Measurements from ENCODE around the gene C5orf47. TPM values are rescaled to one million over a fixed set of nuclear protein-coding genes. Genes with fewer than 3 reads are reported as not detected.

Gene C5orf47
- total RNA-seq, 1 donor from 2014 or later = not detected

GRCh38 chr5:173945160-173945559 is 43.8 kb upstream of the C5orf47 start:
- Mint-ChIP-seq H3K27ac (ENCODE audit: unreplicated experiment) (no peak overlapping the region), H3K4me3 (ENCODE audit: unreplicated experiment) (no peak overlapping the region), H3K9me3 (ENCODE audit: unreplicated experiment) (no peaks in the 10 kb centered on the region), H3K27me3 (ENCODE audit: unreplicated experiment) (no peaks in the 10 kb centered on the region), H3K36me3 (ENCODE audit: low read depth, unreplicated experiment) (peaks cover 20% of the 10 kb centered on the region), H3K4me1 (ENCODE audit: unreplicated experiment) (peaks cover 22% of the 10 kb centered on the region)
- TF ChIP-seq CTCF (IDR thresholded peaks at IDR 0.05; ENCODE audit: unreplicated experiment) = no peak
- DNase-seq (ENCODE audit: low spot score) = no peak

GRCh38 chr5:173946323-173946722 is 42.6 kb upstream of the C5orf47 start:
- Mint-ChIP-seq H3K36me3 (ENCODE audit: low read depth, unreplicated experiment) (peaks cover 20% of the 10 kb centered on the region), H3K4me3 (ENCODE audit: unreplicated experiment) (no peak overlapping the region), H3K27ac (ENCODE audit: unreplicated experiment) (no peak overlapping the region), H3K4me1 (ENCODE audit: unreplicated experiment) (peaks cover 19% of the 10 kb centered on the region), H3K27me3 (ENCODE audit: unreplicated experiment) (no peaks in the 10 kb centered on the region), H3K9me3 (ENCODE audit: unreplicated experiment) (no peaks in the 10 kb centered on the region)
- DNase-seq (ENCODE audit: low spot score) = no peak
- no peak for TF ChIP-seq CTCF (IDR thresholded peaks at IDR 0.05; ENCODE audit: unreplicated experiment)

- H3K36me3 Mint-ChIP-seq (ENCODE audit: low read depth, unreplicated experiment) = peaks cover 37% of the 10 kb centered on the region
- no peak overlapping the region for H3K27ac Mint-ChIP-seq (ENCODE audit: unreplicated experiment)
- no peak for DNase-seq (ENCODE audit: low spot score)
Observed at GRCh38 chr5:173950829-173951228, 38.1 kb upstream of the C5orf47 start.

GRCh38 chr5:173953528-173954090 is 35.4 kb upstream of the C5orf47 start:
- no peaks in the 10 kb centered on the region for H3K27me3 Mint-ChIP-seq (ENCODE audit: unreplicated experiment)
- no peak overlapping the region for H3K4me3 Mint-ChIP-seq (ENCODE audit: unreplicated experiment)
- no peak for TF ChIP-seq CTCF (IDR thresholded peaks at IDR 0.05; ENCODE audit: unreplicated experiment)
- no peak for DNase-seq (ENCODE audit: low spot score)
- H3K27ac Mint-ChIP-seq (ENCODE audit: unreplicated experiment) = no peak overlapping the region
- H3K4me1 Mint-ChIP-seq (ENCODE audit: unreplicated experiment) = no peaks in the 10 kb centered on the region
- no peaks in the 10 kb centered on the region for H3K9me3 Mint-ChIP-seq (ENCODE audit: unreplicated experiment)
- peaks cover 24% of the 10 kb centered on the region for H3K36me3 Mint-ChIP-seq (ENCODE audit: low read depth, unreplicated experiment)

More at GRCh38 chr5:173950829-173951228, 38.1 kb upstream of the C5orf47 start:
- no peak for TF ChIP-seq CTCF (IDR thresholded peaks at IDR 0.05; ENCODE audit: unreplicated experiment)
- Mint-ChIP-seq H3K4me3 (ENCODE audit: unreplicated experiment) (no peak overlapping the region), H3K4me1 (ENCODE audit: unreplicated experiment) (no peaks in the 10 kb centered on the region), H3K27me3 (ENCODE audit: unreplicated experiment) (no peaks in the 10 kb centered on the region), H3K9me3 (ENCODE audit: unreplicated experiment) (no peaks in the 10 kb centered on the region)

GRCh38 chr5:173954671-173955521 is 34.1 kb upstream of the C5orf47 start:
- Mint-ChIP-seq H3K27ac (ENCODE audit: unreplicated experiment) (no peak overlapping the region), H3K36me3 (ENCODE audit: low read depth, unreplicated experiment) (peaks cover 21% of the 10 kb centered on the region), H3K27me3 (ENCODE audit: unreplicated experiment) (no peaks in the 10 kb centered on the region), H3K9me3 (ENCODE audit: unreplicated experiment) (no peaks in the 10 kb centered on the region), H3K4me1 (ENCODE audit: unreplicated experiment) (no peaks in the 10 kb centered on the region), H3K4me3 (ENCODE audit: unreplicated experiment) (no peak overlapping the region)
- no peak for DNase-seq (ENCODE audit: low spot score)
- no peak for TF ChIP-seq CTCF (IDR thresholded peaks at IDR 0.05; ENCODE audit: unreplicated experiment)

Data from endothelial cell (in vitro differentiated cells).